GM21526 (cell line): Measurements from ENCODE around the gene HIF3A.
"Not testable (repeated sequence)": the region's sequence is repeated elsewhere in the genome, so short reads cannot be mapped to it uniquely, and the experiment has no call there.

ENCODE experiments used
- ATAC-seq: cut with Tn5 transposase; IDR thresholded peaks from one replicate; pipeline ENCODE4 v1.9.1; 2021; ENCODE audit warnings: moderate library complexity; ENCODE audit not compliant: unreplicated experiment, low FRiP score

The HIF3A gene

DNA sequence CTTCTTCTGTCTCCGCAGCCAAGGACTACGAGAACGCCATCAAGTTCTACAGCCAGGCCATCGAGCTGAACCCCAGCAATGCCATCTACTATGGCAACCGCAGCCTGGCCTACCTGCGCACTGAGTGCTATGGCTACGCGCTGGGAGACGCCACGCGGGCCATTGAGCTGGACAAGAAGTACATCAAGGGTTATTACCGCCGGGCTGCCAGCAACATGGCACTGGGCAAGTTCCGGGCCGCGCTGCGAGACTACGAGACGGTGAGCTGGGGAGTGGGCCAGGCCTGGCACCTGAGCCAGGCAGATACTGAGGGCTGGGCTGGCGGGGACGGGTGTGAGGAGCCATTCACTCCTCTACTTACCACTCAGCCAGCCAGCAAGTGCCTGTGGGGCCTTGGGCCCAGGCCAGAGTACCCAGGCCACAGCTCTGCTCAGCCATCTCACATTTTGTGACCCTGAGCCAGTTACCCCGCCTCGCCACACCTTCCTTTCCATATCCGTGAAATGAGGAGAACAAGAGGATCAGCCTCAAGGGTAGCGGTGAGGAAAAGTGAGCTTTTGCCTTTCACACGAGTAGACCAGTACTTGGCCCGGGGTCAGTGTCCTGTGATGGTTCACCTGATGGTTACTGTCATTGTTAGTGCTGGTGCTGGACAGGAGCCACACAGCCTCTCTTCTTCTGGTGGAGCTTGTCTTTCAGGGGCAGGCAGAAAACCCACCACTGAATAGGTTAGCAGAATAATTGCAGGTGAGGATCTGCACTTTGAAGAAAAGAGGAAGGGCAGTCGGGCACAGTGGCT, 57.1 kb downstream of the HIF3A start:
- no peak for ATAC-seq

DNA sequence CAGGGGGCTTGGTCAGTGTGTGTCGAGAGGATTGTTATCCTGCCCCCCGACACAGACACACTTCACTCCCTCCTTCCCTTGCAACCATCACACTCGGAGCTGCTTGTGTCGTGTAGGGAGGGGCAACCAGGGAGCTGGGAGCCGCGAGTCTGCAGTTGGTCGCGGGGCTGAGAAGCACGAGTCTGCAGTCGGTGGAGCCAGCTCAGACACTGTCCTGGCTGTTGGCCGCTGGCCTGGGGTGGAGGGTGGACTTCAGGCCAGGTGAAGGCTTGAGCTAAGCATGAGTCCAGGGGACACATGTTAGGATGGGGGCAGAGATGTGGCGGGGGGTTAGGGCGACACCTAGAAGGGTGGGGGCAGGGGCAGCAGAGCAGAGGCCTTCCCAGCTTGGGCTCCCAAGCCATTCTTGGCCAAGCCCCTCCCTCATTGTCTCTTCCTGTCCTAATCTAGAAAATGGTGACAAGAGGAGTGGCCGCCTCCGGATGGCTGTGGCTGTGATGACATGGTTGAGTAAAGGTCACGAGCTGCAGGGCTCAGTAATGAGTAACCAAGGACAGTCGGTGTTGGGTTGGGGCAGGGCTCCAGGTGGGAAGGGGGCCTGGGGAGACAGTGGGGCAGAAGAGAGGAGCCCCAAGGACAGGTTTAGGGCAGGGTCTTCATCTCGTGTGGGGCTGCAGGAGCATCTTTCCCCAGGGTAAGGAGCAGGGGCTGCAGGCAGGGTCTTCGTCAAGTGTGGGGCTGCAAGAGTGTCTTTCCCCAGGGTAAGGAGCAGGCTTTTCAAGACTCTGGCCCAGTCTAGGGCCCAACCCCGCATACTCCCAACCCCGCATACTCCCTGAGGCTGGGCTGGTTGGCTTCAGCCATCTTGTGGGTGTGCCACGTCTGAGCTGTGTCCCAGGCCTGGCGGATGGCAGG, 58.6 kb downstream of the HIF3A start:
- ATAC-seq, result no peak

DNA sequence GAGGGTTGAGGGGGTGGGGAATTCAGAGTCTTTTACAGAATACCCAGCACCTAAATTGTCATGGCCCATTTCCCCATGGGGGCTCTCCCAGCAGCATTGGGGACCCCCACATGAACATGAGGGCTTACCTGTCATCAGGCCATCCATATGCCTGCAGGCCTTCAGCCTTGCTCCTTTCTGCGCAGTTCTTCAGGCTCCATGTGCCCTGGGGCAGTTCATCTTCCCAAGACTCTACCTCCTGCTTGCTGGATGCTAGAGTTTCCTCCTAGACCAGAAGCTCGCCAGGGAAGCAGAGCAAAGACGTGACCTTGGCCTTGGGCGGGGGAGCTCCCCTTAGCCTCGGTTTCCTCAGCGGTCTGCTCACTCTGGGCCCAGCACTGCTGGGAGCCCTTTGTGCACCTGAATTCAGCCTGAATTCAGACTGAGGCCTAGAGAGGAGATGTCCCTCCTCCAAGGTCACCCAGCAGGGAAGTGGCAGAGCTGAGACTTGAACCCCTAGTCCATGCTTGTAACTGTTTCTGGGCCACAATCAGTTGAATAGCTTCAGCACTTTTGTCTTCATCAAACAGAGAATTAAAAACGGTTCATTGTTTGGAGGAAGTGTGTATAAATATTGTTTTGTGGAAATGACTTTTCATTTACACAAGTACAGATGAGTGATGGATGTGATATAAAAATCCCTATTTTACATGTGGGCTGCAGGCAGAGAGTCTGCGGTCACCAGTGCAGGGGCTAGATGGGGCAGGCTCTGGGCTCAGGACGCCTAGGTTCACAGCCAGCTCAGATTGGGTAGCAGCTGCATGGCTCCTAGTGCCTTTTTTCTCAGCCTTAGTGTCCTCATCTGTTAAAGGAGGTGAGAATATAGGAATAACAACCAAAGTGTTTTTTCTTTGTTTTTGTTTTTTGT, 59.6 kb downstream of the HIF3A start:
- ATAC-seq, result no peak

DNA sequence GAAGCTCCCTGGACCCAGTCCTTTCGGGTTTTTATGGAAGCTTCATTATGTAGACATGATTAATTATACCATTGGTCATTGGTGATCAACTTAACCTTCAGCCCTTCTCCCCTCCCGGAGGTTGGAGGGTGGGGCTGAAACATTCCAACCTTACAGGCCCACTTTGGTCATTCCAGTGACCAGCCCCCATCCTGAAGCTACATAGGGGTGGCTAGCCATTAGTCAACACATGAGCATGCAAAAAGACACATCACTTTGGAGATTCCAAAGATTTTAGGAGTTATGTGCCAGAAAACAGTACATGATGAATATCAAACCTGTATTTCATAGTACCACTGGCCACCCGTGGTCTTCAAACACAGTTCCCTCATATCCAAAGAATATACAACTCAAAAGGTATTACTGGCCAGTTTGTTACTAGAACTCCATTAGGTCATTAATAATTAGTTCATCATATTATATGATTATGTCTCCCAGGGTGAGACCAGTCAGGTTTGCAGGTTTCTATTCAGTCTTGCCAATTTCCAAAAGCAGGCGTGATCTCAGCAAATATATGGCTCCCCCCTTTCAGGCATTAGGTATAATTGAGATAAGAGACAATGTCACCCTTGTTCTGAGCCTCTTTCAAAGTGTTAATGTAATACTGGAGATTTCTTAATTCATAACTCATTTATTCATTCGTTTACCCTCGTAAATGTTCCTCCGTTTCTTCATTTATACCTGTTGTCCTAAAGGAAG, 61.2 kb downstream of the HIF3A start:
- no peak for ATAC-seq

DNA sequence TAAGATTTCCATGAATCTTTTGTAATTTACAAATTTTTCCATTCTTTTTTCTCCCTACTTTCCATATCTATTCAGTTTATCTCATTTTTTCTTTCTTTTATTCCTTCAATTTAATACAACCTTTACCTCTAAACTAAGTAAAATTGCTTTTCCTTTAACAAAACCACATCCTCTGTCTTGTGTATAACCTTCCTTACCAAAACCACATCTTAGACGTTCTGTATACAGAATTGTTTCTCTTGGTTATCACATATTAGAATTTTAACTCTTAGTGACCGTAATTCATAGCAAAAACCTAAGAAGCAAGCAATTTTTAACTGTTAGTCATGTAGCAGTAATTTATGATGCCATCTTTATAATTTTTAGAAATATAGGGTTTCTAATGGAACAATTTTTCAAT, 65.1 kb downstream of the HIF3A start:
- ATAC-seq, result no peak

DNA sequence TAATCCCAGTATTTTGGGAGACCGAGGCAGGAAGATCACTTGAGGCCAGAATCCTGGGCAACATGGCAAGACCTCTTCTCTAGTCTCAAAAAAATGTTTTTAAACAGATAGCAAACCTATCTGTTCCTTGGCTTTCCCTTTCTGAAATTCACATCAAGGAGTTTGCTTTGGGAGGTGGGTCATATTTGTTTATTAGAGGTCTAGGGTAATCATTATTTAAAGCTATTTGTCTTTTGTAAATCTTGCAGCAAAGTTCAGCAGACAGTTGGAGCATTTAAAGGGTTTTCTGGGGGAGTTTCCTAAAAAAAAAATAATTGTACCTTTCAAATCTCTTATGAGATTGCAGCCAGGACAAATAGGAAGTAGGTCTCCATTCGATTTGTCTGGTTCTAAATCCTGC, 67.5 kb downstream of the HIF3A start:
- no peak for ATAC-seq

DNA sequence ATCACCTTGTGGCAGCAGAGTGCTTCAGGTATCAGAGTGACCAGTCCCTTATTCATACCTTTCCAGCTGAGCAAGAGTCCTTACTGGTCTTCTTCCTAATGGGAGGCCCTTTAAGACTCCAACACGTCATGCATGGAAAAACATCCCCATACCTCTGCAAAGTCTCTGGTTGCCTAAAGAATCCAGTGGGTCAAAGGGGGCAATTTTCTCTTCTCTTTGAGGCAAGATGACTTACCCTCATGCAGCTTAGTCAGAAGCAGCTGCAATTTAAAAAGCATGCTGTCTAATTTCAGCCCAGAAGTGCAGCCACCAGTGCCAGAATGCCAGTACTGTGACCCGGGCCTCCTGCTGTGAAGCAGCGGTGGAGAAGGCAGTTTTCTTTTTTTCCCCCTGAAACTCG, 68.7 kb downstream of the HIF3A start:
- no peak for ATAC-seq

DNA sequence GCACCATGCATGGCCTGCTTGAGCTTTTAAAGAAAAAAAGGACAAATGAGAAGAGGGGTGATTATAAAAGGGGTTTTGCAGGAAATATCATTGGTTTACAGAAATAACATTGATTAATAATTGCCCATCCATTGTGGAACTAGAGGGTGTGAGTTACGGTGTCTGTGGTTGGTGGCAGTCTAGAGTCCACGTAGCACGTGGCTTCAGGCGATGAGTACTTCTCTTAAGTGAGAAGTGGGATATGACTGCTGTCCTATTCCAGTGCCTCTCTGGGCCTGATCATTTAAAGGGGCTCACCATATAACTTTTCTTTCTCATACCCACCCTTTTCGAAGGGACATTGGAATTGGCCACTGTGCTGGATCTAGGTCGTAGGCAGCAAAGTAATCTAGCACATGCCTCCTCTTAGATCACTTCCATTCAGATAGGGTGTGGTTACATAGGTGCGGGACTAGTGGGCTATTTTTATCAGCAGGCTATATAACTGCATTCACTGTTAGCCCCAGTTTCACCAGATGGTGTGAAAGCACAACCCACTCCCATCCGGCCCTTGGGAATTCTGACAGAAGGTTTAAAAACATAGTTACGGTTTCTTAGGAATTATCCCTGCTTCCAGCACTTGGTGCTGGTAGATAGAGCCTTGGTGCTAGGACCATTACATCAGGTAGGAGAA, 69.9 kb downstream of the HIF3A start:
- no peak for ATAC-seq

DNA sequence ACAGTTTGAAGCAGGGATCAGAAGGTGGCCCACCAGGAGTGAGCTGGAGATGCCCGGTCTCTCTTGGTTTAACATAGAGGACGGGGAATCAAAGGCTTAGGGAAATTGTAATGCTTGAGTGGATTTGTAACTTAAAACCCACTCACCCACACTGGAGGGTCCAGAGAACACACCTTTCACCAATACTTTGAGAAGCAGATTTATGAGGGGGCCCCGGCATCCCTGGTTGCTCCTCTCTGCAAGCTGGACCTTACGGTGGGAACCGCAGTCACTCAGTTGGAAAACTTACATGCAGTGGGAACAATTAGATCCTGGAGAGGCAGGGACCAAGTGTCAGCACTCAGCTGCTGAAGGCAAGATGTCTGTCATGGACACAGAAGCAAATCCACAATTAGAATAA, 70.6 kb downstream of the HIF3A start:
- no peak for ATAC-seq

DNA sequence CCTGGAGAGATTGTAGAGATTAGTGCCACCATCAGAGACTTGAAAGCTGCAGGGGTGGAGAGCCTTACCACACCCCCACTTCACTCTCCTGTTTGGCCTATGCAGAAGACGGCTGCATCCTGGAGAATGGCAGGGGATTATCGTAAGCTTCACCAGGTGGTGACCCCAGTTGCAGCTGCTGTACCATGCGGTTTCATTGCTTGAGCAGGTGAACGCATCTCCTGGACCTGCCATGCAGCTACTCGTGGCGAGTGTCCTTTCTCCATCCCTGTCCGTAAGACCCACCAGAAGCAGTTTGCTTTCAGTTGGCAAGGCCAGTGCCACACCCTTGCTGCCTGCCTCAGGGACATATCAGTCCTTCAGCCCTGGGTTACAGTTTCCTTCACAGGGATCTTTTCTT, 71.3 kb downstream of the HIF3A start:
- no peak for ATAC-seq

DNA sequence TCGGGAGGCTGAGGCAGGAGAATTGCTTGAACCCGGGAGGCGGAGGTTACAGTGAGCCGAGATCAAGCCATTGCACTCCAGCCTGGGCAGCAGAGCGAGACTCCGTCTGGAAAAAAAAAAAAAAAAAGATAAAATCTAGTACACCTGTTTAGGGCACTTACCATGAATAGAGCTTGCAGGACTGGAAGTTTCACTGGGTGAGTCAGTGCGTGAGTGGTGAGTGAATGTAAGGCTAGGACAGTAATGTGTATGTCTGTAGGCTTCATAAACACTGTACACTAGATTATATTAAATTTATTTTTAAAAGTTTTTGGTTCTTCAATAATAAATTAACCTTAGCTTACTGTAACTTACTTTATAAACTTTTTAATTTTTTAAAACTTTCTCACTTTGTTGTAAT, 73.0 kb downstream of the HIF3A start:
- ATAC-seq, result no peak

DNA sequence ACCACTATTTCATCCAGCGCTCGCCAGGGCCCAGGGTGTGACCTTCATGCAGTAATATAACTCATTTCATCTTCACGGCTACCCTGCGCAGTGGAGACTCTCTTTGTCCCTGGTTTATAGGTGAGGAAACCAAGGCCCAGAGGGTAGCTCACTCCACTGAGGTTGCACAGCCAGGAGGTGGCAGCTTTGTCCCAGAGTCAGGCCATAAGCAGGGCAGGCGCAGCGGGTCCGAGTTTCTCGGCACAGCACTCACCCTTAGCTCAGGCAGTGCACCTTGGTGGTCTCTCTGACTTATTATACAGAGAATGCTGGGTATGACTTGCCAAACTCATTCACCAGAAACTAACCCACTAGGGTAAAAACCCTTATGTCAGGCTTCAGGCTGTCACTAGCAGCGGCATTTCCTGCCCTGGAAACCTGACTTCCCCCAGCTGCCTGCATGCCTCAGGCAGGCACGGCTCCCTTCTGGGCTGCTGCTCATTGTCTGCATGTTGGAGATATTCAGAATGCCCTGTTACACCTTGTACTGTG, 74.6 kb downstream of the HIF3A start:
- ATAC-seq, result no peak

DNA sequence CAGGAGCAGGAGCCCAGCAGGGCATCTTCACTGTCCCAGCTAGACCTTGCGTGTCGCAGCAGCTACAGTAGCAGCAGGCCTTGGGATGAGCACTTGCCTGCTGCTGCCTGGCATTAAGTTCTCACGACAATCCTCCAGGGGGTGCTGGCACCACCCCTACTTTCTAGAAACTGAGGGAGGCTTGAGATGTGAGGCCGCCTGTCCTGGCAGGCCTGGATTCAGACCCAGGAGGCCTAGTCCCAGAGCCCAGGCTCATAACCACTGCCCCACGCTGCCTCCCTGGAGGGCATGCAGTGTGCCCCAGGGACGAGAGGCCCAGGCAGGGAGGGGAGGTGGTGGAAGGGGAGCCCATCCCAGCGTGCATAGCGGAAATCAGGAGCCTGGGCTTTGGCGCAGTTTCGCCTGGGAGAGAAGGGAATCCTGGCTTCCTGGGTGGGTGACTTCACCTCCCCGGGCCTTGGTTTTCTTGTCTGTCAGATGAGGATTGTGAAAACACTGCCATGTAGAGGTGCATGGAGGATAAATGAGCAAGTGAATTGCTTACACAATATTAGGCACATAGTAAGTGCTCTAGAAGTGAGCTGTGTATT, 76.2 kb downstream of the HIF3A start:
- ATAC-seq, result no peak

DNA sequence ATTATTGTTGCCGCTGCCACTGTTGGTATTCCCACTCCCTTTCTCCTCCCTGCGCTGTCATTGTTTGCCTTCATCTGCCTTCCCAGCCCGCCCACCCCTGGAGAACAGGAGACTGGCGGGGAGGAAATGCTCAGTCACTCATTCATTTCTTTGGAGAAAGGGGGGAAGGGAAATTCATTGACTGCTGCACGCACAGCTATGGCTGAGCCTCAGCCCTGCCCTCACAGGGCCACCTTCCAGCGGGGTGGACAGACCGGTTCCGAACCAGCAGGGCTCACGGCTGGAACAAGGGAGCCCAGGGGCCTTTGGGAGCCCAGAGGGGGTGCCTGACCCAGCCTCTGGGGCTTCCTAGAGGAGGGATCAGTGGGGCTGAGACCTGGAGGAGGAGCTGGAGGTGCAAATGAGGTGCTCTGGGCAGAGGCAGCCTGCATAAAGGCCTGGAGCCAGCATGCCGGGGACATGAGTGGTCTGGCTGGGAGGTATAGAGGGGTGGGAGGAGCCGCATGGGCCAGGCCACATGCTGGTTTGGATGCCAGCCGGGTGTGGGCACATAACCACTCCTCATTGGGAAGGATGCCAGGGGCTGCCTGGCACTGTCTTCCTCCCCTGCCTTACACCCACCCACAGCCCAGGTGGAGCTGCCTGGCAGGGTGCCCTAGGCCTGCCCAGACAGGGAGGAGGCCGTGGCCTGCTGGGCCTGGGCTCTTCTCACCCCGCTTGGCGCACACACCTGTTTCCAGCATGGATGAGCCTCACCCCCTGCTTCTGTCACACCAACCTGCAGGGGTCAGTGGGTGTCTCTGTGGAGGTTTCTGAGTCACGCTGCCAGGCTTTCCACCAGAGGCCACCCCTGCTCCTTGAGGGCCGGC, 76.9 kb downstream of the HIF3A start:
- ATAC-seq, result no peak

DNA sequence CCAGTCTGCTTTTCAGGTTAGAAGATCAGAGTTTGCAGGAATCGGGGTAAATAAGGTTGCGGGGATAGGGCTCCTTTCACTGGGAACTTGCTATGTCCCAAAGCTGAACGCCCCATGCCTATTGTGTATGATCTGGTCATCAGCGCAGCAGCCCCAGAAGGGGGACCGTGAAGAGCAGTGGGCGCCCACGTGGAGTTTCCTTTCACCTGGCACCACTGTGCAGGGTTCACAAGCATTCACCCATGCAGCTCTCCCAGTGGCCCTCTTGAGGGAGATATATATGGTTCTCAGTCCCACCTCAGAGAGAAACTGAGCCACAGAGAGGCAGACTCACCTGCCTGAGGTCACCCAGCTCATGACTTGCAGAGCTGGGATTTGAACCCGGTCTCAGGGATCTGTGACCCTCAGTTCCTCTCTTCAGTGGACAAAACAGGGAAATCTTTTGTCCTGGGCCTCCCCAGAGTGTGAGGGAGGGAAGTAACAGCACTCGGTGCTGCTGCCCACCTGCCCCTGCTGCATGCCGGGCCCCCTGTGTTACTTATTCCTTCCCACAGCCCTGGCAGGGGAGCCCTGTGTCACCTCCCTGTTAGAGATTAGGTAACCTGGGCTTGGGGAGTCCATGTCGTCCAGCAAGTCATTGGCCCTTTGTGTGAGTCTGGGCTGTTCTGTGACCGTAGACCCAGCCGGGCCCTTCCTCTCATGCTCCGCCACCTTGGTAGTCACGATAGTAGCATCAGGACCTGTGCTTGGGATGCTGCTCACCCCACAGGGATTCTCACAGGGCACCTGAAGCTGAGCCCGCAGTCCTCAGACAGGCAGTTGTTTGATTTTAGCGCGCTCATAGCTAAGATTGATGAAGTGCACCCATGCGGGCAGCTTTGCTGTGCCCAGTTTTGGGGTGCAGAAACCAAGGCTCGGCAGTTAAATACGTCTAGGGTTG, 78.0 kb downstream of the HIF3A start:
- no peak for ATAC-seq

DNA sequence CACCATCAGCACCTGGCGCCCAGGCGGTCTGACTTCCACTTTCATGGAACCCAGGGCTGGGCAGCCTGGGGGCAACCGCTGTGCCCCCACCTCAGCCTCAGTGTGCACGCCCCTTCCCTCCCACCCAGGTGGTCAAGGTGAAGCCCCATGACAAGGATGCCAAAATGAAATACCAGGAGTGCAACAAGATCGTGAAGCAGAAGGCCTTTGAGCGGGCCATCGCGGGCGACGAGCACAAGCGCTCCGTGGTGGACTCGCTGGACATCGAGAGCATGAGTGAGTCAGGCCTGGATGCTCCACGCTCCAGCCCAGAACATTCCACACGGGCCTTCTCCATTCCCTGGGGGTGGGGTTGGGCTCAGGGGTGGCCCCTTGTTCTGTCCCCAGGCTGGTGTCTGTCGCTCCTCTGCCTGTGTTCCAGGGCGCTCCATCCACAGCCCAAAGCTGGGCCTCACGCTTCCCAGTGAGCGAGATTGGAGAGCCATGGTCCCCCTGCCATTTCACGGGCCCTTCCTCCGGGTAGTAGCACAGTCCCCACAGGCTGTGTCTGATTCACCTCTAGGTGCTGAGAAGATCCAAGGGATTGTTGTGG, 78.7 kb downstream of the HIF3A start:
- ATAC-seq, result not testable (repeated sequence)
